KMS-11 (cell line): ENCODE data around the gene DNAH11.
"Not testable (repeated sequence)": the region's sequence is repeated elsewhere in the genome, so short reads cannot be mapped to it uniquely, and the experiment has no call there.

Experiments
- H2AFZ ChIP-seq: fragments of 200-600 bp; sonication (generic); 2 replicates; pipeline ENCODE4 v1.6.1; 2016; ENCODE audit warnings: antibody characterized with exemption, mixed run types, low read depth
- H3K27ac ChIP-seq: fragments of 200-600 bp; sonication (generic); 2 replicates; pipeline ENCODE4 v1.6.1; 2016; ENCODE audit warnings: mild to moderate bottlenecking, mixed run types
- H3K27me3 ChIP-seq: fragments of 200-600 bp; sonication (generic); 2 replicates; pipeline ENCODE4 v1.6.1; 2017; ENCODE audit warnings: mild to moderate bottlenecking, low read depth, mixed run types, moderate library complexity; ENCODE audit not compliant: insufficient read depth
- H3K36me3 ChIP-seq: fragments of 200-600 bp; sonication (generic); 2 replicates; pipeline ENCODE4 v1.6.1; 2017; ENCODE audit warnings: mild to moderate bottlenecking, mixed run types; ENCODE audit not compliant: insufficient read depth
- H3K4me1 ChIP-seq: fragments of 200-600 bp; sonication (generic); 2 replicates; pipeline ENCODE4 v1.6.1; 2016; ENCODE audit warnings: mild to moderate bottlenecking, low read depth, mixed run types; ENCODE audit not compliant: poor library complexity, severe bottlenecking
- H3K4me2 ChIP-seq: fragments of 200-600 bp; sonication (generic); 2 replicates; pipeline ENCODE4 v1.7.0; 2016; ENCODE audit warnings: mild to moderate bottlenecking, mixed run types
- H3K4me3 ChIP-seq: fragments of 200-600 bp; sonication (generic); IDR thresholded peaks from 2 replicates; pipeline ENCODE4 v1.6.1; 2017; ENCODE audit warnings: low read depth, low read length, mixed read lengths; ENCODE audit not compliant: insufficient read depth
- H3K79me2 ChIP-seq: fragments of 200-600 bp; sonication (generic); 2 replicates; pipeline ENCODE4 v1.6.1; 2016; ENCODE audit warnings: low read depth, mixed run types; ENCODE audit not compliant: insufficient read depth
- H3K9ac ChIP-seq: fragments of 200-600 bp; sonication (generic); 2 replicates; pipeline ENCODE4 v1.6.1; 2016; ENCODE audit warnings: mild to moderate bottlenecking, mixed run types
- H4K20me1 ChIP-seq: fragments of 200-600 bp; sonication (generic); 2 replicates; pipeline ENCODE4 v1.6.1; 2016; ENCODE audit warnings: mild to moderate bottlenecking, mixed run types; ENCODE audit not compliant: insufficient read depth
- CTCF ChIP-seq: fragments of 200-600 bp; sonication (generic); conservative IDR thresholded peaks from 2 replicates; pipeline ENCODE4 v1.6.1; 2017; ENCODE audit warnings: low read depth, mild to moderate bottlenecking, antibody characterized with exemption, low read length, moderate library complexity, mixed read lengths

Gene DNAH11

GRCh38 chr7:21867816-21868575, 325.2 kb downstream of the DNAH11 start:
- Histone ChIP-seq H4K20me1 (no peaks in the 10 kb centered on the region), H3K4me2 (no peak overlapping the region), H3K4me1 (no peaks in the 10 kb centered on the region), H3K36me3 (no peaks in the 10 kb centered on the region), H3K27ac (no peak overlapping the region), H3K27me3 (no peaks in the 10 kb centered on the region), H3K9ac (no peak overlapping the region), H3K4me3 (no peak overlapping the region), H3K79me2 (no peaks in the 10 kb centered on the region), H2AFZ (no peak overlapping the region)
- TF ChIP-seq CTCF: no peak

- H3K4me3 ChIP-seq: no peak overlapping the region
- H3K4me2 ChIP-seq: no peak overlapping the region
- H3K79me2 ChIP-seq: no peaks in the 10 kb centered on the region
- no peak overlapping the region for H2AFZ ChIP-seq
- no peaks in the 10 kb centered on the region for H3K36me3 ChIP-seq
- TF ChIP-seq CTCF: no peak
- H3K4me1 ChIP-seq: no peaks in the 10 kb centered on the region
- no peaks in the 10 kb centered on the region for H3K27me3 ChIP-seq
- H3K27ac ChIP-seq: no peak overlapping the region
- H3K9ac ChIP-seq: no peak overlapping the region
- no peaks in the 10 kb centered on the region for H4K20me1 ChIP-seq
Observed at GRCh38 chr7:21868576-21868850, 325.7 kb downstream of the DNAH11 start.

GRCh38 chr7:21869785-21870402, 327.1 kb downstream of the DNAH11 start:
- no peak overlapping the region for H3K27ac ChIP-seq

GRCh38 chr7:21883069-21883468, 340.2 kb downstream of the DNAH11 start:
- Histone ChIP-seq H3K27ac (no peak overlapping the region), H3K4me2 (no peak overlapping the region), H3K4me3 (no peak overlapping the region), H3K79me2 (no peaks in the 10 kb centered on the region), H4K20me1 (no peaks in the 10 kb centered on the region), H3K36me3 (no peaks in the 10 kb centered on the region), H3K27me3 (no peaks in the 10 kb centered on the region), H3K4me1 (no peaks in the 10 kb centered on the region), H2AFZ (no peak overlapping the region), H3K9ac (no peak overlapping the region)
- no peak for TF ChIP-seq CTCF

More at GRCh38 chr7:21869785-21870402, 327.1 kb downstream of the DNAH11 start:
- no peak overlapping the region for H3K4me2 ChIP-seq
- TF ChIP-seq CTCF: no peak
- no peak overlapping the region for H3K4me3 ChIP-seq
- no peaks in the 10 kb centered on the region for H3K36me3 ChIP-seq
- H3K27me3 ChIP-seq: no peaks in the 10 kb centered on the region
- H4K20me1 ChIP-seq: no peaks in the 10 kb centered on the region
- H3K9ac ChIP-seq: no peak overlapping the region
- H3K79me2 ChIP-seq: no peaks in the 10 kb centered on the region
- H3K4me1 ChIP-seq: no peaks in the 10 kb centered on the region
- H2AFZ ChIP-seq: no peak overlapping the region

- not testable (repeated sequence) for H3K27me3 ChIP-seq, H3K4me3 ChIP-seq, H3K4me2 ChIP-seq, H3K27ac ChIP-seq, H3K79me2 ChIP-seq, H3K36me3 ChIP-seq, H4K20me1 ChIP-seq, H3K9ac ChIP-seq, H3K4me1 ChIP-seq, H2AFZ ChIP-seq
Observed at GRCh38 chr7:21883501-21883900, 340.7 kb downstream of the DNAH11 start.
